ENCODE data around the gene ABR.

DNA sequence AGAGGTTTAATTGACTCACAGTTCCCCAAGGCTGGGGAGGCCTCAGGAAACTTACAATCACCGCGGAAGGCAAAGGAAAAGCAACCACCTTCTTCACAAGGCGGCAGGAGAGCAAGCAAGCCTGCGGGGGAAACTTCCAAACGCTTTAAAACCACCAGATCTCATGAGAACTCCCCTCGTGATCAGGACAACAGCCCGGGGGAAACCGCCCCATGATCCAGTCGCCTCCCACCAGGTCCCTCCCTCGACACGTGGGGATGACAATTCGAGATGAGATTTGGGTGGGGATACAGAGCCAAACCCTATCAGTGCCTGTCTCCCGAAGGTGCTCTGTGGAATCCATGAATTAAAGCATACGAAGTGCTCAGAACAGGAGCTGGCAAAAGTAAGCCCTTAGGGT is 43.9 kb upstream of the ABR start:
- TF ChIP-seq EZH2 (IDR thresholded peaks at IDR 0.05; ENCODE audit: insufficient read depth, low read length) = no peak
- no peak for TF ChIP-seq CTCF (IDR thresholded peaks at IDR 0.05; ENCODE audit: insufficient read depth, low read depth, low read length)

Measured in astrocyte (in vitro differentiated cells and primary cell).